ENCODE measurements around the gene PVR.

GRCh38 chr19:44627631-44628030 is 16.1 kb upstream of the PVR start:
- TF ChIP-seq CTCF (IDR thresholded peaks at IDR 0.05) (no peak), POLR2AphosphoS5 (IDR thresholded peaks at IDR 0.05) (no peak), POLR2A (IDR thresholded peaks at IDR 0.05) (no peak)

All from sigmoid colon (tissue), 4 donors.